IPS-20b (cell line): Measurements from ENCODE around the gene METTL16.
"Not testable (repeated sequence)": the region's sequence is repeated elsewhere in the genome, so short reads cannot be mapped to it uniquely, and the experiment has no call there.

Experiments used
- H3K27ac ChIP-seq: one replicate; pipeline ENCODE4 v1.5.1; 2013; ENCODE audit warnings: low read length
- H3K27me3 ChIP-seq: 2 replicates; pipeline ENCODE4 v1.6.1; 2013; ENCODE audit warnings: mild to moderate bottlenecking, low read length, inconsistent platforms; ENCODE audit not compliant: insufficient read depth
- H3K36me3 ChIP-seq: 2 replicates; pipeline ENCODE4 v1.6.1; 2013; ENCODE audit warnings: low read depth, mild to moderate bottlenecking, inconsistent platforms, low read length, moderate library complexity; ENCODE audit not compliant: insufficient read depth
- H3K4me1 ChIP-seq: 2 replicates; pipeline ENCODE4 v1.6.1; 2013; ENCODE audit warnings: mild to moderate bottlenecking, control low read depth, inconsistent platforms, low read length, moderate library complexity; ENCODE audit not compliant: insufficient read depth
- H3K4me3 ChIP-seq: 2 replicates; pipeline ENCODE4 v1.5.1; 2013; ENCODE audit warnings: mild to moderate bottlenecking, low read length, inconsistent platforms
- H3K9ac ChIP-seq: 2 replicates; pipeline ENCODE4 v1.6.1; 2013; ENCODE audit warnings: low read depth, mild to moderate bottlenecking, inconsistent platforms, low read length, moderate library complexity
- H3K9me3 ChIP-seq: 2 replicates; pipeline ENCODE4 v1.6.1; 2013; ENCODE audit warnings: mild to moderate bottlenecking, low read depth, low read length, inconsistent platforms; ENCODE audit not compliant: insufficient read depth

The METTL16 gene

DNA sequence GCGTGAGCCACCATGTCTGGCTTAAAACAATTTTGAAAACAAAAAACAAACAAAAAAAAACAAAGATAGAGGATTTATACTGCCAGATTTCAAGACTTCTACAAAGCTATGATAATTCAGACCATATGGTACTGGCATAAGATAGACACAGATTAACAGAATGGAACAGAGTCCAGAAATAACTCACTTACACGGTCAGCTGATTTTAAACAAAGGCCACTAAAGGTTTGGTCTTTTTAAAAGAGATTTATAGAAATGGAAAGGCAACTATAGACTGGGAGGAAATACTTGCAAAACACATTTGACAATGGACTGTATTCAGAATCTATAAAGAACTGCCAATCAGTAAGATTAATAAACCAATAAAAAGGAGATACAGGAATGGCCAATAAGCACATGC is 62.2 kb downstream of the METTL16 start:
- Histone ChIP-seq H3K27ac (no peak overlapping the region), H3K36me3 (peaks cover 31% of the 10 kb centered on the region; the same call in 1 of the 2 replicates)

DNA sequence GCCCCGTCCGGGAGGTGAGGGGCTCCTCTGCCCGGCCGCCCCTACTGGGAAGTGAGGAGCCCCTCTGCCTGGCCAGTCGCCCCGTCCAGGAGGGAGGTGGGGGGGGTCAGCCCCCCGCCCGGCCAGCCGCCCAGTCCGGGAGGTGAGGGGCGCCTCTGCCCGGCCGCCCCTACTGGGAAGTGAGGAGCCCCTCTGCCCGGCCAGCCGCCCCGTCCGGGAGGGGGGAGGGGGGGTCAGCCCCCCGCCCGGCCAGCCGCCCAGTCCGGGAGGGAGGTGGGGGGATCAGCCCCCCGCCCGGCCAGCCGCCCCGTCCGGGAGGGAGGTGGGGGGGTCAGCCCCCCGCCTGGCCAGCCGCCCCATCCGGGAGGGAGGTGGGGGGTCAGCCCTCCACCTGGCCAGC is 64.2 kb downstream of the METTL16 start:
- not testable (repeated sequence) for H3K9ac ChIP-seq, H3K27me3 ChIP-seq, H3K4me1 ChIP-seq, H3K4me3 ChIP-seq, H3K27ac ChIP-seq, H3K9me3 ChIP-seq
- H3K36me3 ChIP-seq = peaks cover 22% of the 10 kb centered on the region; the same call in 1 of the 2 replicates

More for the DNA sequence above, 62.2 kb downstream of the METTL16 start:
- Histone ChIP-seq H3K4me3 (no peak overlapping the region), H3K9me3 (peaks cover 4% of the 10 kb centered on the region; the same call in 1 of the 2 replicates), H3K9ac (no peak overlapping the region), H3K27me3 (no peaks in the 10 kb centered on the region), H3K4me1 (peaks cover 7% of the 10 kb centered on the region; the same call in 1 of the 2 replicates)

DNA sequence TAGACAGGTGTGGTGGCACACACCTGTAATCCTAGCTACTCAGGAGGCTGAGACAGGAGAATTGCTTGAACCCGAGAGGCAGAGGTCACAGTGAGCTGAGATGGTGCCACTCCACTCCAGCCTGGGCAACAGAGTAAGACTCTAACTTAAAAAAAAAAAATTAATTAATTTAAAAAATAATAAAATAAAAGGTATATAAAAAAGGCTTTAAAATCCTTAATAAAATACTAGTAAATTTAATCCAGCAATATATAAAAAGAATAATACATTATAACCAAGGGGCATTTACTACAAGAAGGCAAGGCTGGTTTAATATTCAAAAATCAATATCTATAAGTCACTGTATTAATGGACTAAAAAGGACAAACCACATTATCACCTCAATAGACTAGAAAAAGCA is 66.0 kb downstream of the METTL16 start:
- Histone ChIP-seq H3K9me3 (peaks cover 4% of the 10 kb centered on the region), H3K4me1 (peaks cover 5% of the 10 kb centered on the region; the same call in 1 of the 2 replicates), H3K4me3 (no peak overlapping the region), H3K27ac (no peak overlapping the region), H3K9ac (no peak overlapping the region), H3K36me3 (peaks cover 30% of the 10 kb centered on the region), H3K27me3 (no peaks in the 10 kb centered on the region)

DNA sequence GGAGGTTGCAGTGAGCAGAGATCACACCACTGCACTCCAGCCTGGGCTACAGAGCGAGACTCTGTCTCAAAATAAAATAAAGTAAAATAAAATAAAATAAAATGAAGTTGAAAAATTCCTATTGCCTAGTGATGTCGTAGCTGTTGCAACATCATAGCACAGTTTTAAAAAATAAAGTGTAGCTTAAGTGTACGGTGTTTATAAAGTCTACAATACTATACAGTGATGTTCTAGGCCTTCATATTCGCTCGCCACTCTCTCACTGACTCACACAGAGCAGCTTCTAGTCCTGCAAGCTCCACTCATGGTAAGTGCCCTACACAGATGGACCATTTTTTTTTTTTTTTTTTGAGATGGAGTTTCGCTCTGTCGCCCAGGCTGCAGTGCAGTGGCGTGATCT is 67.3 kb downstream of the METTL16 start:
- Histone ChIP-seq H3K36me3 (peaks cover 35% of the 10 kb centered on the region), H3K9me3 (peaks cover 4% of the 10 kb centered on the region), H3K4me1 (no peaks in the 10 kb centered on the region), H3K27ac (no peak overlapping the region), H3K4me3 (no peak overlapping the region), H3K9ac (no peak overlapping the region), H3K27me3 (no peaks in the 10 kb centered on the region)

DNA sequence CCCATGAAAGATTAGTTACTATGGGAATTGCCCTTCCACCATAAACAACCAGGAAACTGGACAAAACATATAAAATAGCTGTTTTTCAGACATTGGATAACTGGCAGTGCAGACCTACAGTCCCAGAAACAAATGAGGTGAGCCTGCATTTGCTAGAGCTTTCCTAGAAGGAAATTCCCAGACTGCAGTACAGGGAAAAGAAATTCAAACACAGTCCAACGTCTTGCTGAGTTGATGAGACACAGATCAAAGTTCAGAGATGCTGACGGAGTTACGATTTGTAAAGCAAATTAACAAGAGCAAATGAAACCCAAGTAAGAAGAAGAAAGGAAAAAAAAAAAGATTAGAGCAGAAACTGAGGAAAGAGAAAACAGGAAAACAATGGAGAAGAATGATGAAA is 69.5 kb downstream of the METTL16 start:
- Histone ChIP-seq H3K4me3 (no peak overlapping the region), H3K36me3 (peaks cover 48% of the 10 kb centered on the region), H3K9me3 (peaks cover 4% of the 10 kb centered on the region), H3K9ac (no peak overlapping the region), H3K27ac (no peak overlapping the region), H3K27me3 (no peaks in the 10 kb centered on the region), H3K4me1 (no peaks in the 10 kb centered on the region)

DNA sequence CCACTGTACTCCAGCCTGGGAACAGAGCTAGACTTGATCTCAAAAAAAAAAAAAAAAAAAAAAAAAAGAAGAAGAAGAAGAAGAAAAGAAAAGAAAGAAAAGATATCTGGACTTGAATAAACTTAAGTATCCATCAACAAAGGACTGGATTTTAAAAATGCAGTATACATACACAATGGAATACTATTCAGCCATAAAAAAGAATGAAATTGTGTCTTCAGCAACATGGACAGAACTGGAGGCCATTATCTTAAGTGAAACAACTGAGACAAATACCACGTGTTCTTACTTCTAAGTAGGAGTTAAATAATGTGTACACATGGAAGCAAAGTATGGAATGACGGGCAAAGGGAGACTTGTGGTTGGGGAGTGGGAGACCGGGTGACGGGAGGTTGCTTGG is 70.8 kb downstream of the METTL16 start:
- Histone ChIP-seq H3K9ac (no peak overlapping the region), H3K9me3 (no peaks in the 10 kb centered on the region; the same call in none of the 2 replicates), H3K4me1 (peaks cover 7% of the 10 kb centered on the region; the same call in 1 of the 2 replicates), H3K4me3 (no peak overlapping the region), H3K27ac (no peak overlapping the region), H3K27me3 (no peaks in the 10 kb centered on the region), H3K36me3 (peaks cover 55% of the 10 kb centered on the region)

DNA sequence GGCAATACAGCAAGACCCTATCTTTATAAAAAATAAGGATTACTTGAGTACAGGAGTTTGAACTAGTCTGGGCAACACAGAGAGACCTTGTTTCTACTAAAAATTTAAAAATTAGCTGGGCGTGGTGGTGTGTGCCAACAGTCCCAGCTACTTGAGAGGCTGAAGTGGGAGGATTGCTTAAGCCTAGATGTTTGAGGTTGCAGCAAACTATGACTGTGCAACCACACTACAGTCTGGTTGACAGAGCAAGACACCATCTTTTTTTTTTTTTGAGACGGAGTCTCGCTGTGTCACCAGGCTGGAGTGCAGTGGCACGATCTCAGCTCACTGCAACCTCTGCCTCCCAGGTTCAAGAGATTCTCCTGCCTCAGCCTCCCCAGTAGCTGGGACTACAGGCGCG is 71.7 kb downstream of the METTL16 start:
- H3K9me3 ChIP-seq, H3K4me3 ChIP-seq, H3K9ac ChIP-seq, H3K27me3 ChIP-seq, H3K27ac ChIP-seq: not testable (repeated sequence)
- peaks cover 16% of the 10 kb centered on the region; the same call in 1 of the 2 replicates for H3K4me1 ChIP-seq
- H3K36me3 ChIP-seq = peaks cover 50% of the 10 kb centered on the region

DNA sequence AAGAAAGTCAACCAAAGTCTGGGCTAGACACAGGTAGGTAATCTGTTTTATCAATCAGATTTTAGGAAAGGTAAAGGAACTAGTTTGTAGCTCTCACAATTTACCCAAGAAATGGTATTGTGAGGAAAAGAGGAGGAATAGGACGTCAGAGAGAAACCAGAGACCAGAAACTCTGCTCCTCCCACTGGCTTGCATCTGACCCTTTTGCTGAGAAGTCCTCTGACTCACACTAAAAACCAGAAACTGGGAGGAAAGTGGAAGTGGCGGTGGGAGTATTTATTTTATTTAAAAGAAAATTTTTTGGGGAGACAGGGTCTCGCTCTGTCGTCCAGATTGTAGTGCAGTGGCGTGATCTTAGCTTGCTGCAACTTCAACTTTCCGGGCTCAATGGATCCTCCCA is 72.9 kb downstream of the METTL16 start:
- no peak overlapping the region for H3K4me3 ChIP-seq
- H3K27me3 ChIP-seq = no peaks in the 10 kb centered on the region
- no peak overlapping the region for H3K27ac ChIP-seq
- H3K4me1 ChIP-seq = peaks cover 23% of the 10 kb centered on the region; the same call in 1 of the 2 replicates
- no peak overlapping the region for H3K9ac ChIP-seq
- no peaks in the 10 kb centered on the region; the same call in 1 of the 2 replicates for H3K9me3 ChIP-seq
- peaks cover 50% of the 10 kb centered on the region for H3K36me3 ChIP-seq

DNA sequence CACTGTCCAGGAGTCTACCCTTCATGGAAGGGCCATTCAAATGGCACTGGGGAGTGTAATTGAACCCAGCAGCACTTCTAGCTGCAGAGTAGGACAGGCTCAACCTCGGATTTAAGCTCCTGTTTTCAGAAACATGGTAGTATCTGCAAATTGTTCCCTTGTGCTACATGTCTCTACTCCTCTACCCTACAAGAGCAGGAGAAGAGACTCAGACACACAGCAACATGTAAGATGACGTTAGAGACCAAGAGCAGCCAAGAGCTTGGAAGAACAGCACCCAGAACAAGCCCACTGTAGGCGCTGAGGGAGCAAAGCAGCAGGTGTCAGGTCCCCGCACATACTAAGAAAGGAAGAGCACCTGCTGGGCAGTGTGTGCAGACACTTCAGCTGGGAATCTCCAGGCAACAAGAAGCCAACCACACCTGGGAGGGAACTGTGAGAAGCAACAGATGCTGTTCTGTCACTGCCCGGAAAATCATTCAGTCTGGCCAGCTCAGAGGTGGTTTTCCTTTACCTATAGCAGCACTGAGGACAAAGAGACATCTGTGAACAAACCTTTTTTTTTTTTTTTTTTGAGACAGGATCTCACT is 75.3 kb downstream of the METTL16 start:
- H3K4me1 ChIP-seq = peaks cover 26% of the 10 kb centered on the region; the same call in 1 of the 2 replicates
- peak overlapping the region; percentile 65; the same call in 1 of the 2 replicates for H3K9ac ChIP-seq
- no peak overlapping the region for H3K4me3 ChIP-seq
- peaks cover 62% of the 10 kb centered on the region for H3K36me3 ChIP-seq
- no peaks in the 10 kb centered on the region; the same call in 1 of the 2 replicates for H3K9me3 ChIP-seq
- H3K27ac ChIP-seq = no peak overlapping the region
- no peaks in the 10 kb centered on the region for H3K27me3 ChIP-seq

DNA sequence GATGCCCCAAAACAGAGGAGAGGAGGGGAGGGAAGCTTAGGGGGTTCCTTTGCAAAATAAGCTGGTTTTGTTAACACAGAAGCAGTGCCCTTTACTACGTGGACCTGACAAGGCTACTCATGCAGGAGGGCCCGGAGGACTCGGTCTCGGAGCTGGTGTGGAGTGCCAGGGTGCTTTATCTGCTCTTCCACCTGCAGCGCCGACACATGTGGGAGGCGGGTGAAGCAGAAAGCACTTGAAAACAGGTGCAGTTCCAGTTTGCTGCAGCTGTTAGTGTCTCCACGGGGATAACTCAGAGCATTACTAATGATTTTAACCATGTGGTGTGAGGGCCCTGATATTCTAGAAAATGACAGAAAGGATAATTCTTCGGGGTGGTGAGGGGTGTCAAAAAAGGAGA is 75.8 kb downstream of the METTL16 start:
- Histone ChIP-seq H3K9me3 (no peaks in the 10 kb centered on the region), H3K9ac (peak overlapping the region; percentile 65; the same call in 1 of the 2 replicates), H3K36me3 (peaks cover 60% of the 10 kb centered on the region), H3K27ac (peak overlapping the region; percentile 60), H3K4me1 (peaks cover 26% of the 10 kb centered on the region; the same call in 1 of the 2 replicates), H3K27me3 (no peaks in the 10 kb centered on the region), H3K4me3 (peak overlapping the region; percentile 7; the same call in 1 of the 2 replicates)

DNA sequence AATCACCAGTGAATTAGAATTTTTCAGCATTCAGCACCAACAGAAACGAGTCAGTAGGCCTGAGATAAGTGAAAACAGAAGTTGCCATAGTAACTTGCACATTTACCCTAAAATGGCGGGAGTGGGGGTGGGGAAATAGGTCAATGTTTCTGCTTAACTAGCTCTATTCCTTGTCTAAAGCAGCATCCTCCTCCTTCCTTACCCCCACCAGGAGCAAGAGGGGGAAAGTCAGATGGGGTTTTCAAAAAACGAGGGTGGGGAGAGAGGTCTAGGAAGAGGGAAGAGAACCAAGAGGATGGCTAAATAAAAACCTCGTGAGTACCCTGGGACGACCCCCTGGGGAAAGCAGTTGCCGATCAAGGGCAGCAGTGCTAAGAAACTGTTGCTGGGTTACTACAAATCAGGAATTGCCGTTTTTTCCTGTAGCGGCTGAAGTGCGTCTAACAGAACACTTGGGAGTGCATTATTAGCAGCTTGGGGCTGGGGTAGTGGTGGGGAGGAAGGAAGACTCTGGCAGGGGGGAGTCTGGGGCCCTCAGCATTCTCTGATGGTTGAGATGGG is 76.4 kb downstream of the METTL16 start:
- peaks cover 57% of the 10 kb centered on the region for H3K36me3 ChIP-seq
- peak overlapping the region; percentile 60 for H3K27ac ChIP-seq
- peaks cover 26% of the 10 kb centered on the region; the same call in 1 of the 2 replicates for H3K4me1 ChIP-seq
- peak overlapping the region; percentile 32; the same call in 1 of the 2 replicates for H3K4me3 ChIP-seq
- no peaks in the 10 kb centered on the region for H3K27me3 ChIP-seq
- H3K9ac ChIP-seq = peak overlapping the region; percentile 65; the same call in 1 of the 2 replicates
- no peaks in the 10 kb centered on the region for H3K9me3 ChIP-seq

DNA sequence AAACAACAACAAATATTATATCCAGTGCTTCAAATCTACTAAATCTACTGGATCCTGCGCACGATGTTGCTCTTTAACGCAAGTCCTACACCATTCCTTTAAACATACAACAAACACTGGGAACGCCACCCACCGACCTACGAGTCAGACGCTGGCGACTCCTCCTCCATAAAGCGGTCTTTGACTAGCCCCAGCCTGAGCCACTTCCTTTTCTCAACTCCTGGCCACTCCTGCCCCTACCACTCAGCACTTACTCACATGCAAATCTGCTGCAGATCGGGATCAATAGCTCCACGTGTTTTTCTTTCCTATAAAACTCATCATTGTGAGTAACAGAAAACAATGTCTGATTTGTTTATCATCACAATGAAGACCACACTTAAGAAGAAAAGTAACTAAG is 78.0 kb downstream of the METTL16 start:
- Histone ChIP-seq H3K9me3 (no peaks in the 10 kb centered on the region), H3K27me3 (no peaks in the 10 kb centered on the region), H3K4me3 (no peak overlapping the region), H3K9ac (no peak overlapping the region), H3K4me1 (peaks cover 26% of the 10 kb centered on the region; the same call in 1 of the 2 replicates), H3K27ac (no peak overlapping the region), H3K36me3 (peaks cover 43% of the 10 kb centered on the region)
